Breast epithelium (tissue), 3 donors: ENCODE data around the gene KLHL6.

Experiments
- POLR2A ChIP-seq: fragments of 450-650 bp; IDR thresholded peaks from one replicate; pipeline ENCODE4 v1.6.1; 2016; ENCODE audit warnings: antibody characterized with exemption, mild to moderate bottlenecking, moderate library complexity
- POLR2AphosphoS5 ChIP-seq, 3 donors: sonication (generic); formaldehyde crosslinking; IDR thresholded peaks; one replicate each; pipeline ENCODE4 v1.6.1; 2017; ENCODE audit warnings: antibody characterized with exemption in 3 of 3
- TF ChIP-seq, protein P1 (sequence below), 3 donors: fragments of 450-650 bp; IDR thresholded peaks; one replicate each; pipeline ENCODE4 v1.5.1; 2016 to 2017; ENCODE audit warnings: antibody characterized with exemption in 3 of 3, mild to moderate bottlenecking in 3 of 3, moderate library complexity in 3 of 3

DNA sequence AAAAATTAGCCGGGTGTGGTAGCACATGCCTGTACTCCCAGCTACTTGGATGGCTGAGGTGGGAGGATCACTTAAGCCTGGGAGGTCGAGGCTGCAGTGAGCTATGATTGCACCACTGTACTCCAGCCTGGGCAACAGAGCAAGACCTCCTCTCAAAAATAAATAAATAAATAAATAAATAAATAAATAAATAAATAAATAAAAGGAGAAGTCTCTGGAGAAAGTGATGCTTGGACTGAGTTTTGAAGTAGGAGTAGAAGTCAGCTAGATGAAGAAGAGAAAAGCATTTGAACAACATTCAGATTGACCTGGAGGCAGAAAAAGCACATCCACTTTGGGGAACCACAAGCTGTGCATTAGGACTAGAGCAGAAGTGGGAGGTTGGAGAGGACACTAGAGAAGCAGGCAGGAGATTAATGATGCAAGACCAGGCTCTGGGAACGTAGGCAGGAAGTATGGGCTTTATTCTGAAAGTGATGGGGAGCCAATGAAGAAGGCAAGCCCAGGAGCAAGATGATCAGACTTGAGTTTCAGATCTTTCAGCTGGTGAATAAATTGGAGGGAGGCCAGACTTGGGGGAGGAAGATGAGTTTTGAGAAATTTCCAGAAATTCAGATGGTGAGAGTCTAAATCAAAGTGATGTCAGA is 48.7 kb downstream of the KLHL6 start:
- TF ChIP-seq, protein P1, sequence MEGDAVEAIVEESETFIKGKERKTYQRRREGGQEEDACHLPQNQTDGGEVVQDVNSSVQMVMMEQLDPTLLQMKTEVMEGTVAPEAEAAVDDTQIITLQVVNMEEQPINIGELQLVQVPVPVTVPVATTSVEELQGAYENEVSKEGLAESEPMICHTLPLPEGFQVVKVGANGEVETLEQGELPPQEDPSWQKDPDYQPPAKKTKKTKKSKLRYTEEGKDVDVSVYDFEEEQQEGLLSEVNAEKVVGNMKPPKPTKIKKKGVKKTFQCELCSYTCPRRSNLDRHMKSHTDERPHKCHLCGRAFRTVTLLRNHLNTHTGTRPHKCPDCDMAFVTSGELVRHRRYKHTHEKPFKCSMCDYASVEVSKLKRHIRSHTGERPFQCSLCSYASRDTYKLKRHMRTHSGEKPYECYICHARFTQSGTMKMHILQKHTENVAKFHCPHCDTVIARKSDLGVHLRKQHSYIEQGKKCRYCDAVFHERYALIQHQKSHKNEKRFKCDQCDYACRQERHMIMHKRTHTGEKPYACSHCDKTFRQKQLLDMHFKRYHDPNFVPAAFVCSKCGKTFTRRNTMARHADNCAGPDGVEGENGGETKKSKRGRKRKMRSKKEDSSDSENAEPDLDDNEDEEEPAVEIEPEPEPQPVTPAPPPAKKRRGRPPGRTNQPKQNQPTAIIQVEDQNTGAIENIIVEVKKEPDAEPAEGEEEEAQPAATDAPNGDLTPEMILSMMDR (IDR thresholded peaks at IDR 0.05): no peak
- TF ChIP-seq POLR2A (no peak), POLR2AphosphoS5 (IDR thresholded peaks at IDR 0.05) (no peak)
